ENCODE data around the gene GNAZ. TPM values are rescaled to one million over a fixed set of nuclear protein-coding genes. Genes with fewer than 3 reads are reported as not detected.
A peak's percentile ranks its signal among the peaks of the same experiment; 100 is the strongest.

Gene GNAZ
- total RNA-seq, 2 donors from 2014 or later: 0.37 to 2.0 TPM

DNA sequence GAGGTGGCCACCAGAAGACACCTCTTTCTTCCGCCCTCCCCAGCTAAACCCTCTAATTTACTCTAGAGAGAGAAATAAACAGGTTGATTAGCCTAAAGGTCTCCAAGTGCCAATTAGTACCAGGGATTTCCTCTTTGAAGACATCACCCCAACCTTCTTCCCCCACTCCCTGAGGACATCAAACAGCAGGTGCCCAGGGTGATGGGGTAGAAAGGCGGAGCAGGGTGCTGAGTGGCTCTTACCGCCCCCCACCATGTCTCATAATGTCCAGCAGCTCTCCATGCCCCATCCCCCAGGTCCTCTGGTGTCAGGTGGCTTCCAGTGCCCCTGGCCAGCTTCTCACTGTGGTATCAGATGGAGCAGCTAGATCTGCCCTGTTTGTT, 5.3 kb upstream of the GNAZ start:
- Mint-ChIP-seq H3K4me1 (peaks cover 5% of the 10 kb centered on the region), H3K27ac (no peak overlapping the region), H3K9me3 (no peaks in the 10 kb centered on the region), H3K4me3 (no peak overlapping the region), H3K36me3 (ENCODE audit: low read depth) (no peaks in the 10 kb centered on the region), H3K27me3 (no peaks in the 10 kb centered on the region)
- ATAC-seq (replicated peaks): no peak

- no peak overlapping the region for H3K4me3 Mint-ChIP-seq
- no peak overlapping the region for H3K27ac Mint-ChIP-seq
- H3K36me3 Mint-ChIP-seq (ENCODE audit: low read depth): no peaks in the 10 kb centered on the region
- ATAC-seq (replicated peaks): no peak
- no peaks in the 10 kb centered on the region for H3K9me3 Mint-ChIP-seq
- H3K27me3 Mint-ChIP-seq: no peaks in the 10 kb centered on the region
- peaks cover 5% of the 10 kb centered on the region for H3K4me1 Mint-ChIP-seq
These were observed 4.7 kb upstream of the GNAZ start for GRCh38 chr22:23065495-23066122.

DNA sequence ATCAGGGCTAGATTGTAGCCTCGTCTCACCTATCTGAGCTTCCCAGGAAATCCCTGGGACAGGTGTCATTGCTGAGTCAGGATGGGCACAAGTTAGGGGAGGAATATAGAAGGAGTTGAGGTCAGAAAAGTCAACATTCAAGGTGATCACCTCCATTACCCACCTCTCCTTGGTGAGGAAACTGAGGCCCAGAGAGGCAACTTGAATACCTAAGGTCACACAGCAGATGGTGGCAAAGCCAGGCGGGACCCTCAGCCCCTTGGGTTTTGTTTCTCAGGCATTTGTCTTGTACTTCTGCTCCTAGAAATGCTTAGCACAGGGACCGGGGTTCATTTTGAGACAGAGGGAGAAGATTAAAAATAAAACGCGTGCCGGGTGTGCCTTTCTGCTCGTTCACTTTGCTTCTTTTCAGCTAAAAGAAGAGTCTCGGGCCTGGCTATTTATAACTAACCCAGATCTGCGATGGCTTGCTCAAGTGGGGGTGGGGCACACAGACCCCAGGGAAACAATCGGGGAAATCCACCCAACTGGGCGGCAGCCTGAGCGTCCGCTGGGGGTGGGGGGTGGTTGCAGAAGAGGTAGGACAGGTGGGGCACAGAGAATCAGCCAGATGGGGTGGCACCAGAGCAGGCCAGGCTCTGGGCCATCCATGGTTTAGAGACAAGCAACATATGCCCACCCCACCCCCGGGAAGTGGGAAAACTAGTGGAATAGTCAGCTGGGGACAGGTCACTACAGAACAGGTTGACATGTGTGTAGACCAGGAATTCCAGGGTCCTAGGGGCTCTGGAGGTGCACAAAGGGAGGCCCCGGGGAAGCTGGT, 3.9 kb upstream of the GNAZ start:
- no peaks in the 10 kb centered on the region for H3K27me3 Mint-ChIP-seq
- H3K4me1 Mint-ChIP-seq: peaks cover 5% of the 10 kb centered on the region
- no peak overlapping the region for H3K4me3 Mint-ChIP-seq
- H3K9me3 Mint-ChIP-seq: no peaks in the 10 kb centered on the region
- no peak overlapping the region for H3K27ac Mint-ChIP-seq
- ATAC-seq (replicated peaks): no peak
- no peaks in the 10 kb centered on the region for H3K36me3 Mint-ChIP-seq (ENCODE audit: low read depth)

DNA sequence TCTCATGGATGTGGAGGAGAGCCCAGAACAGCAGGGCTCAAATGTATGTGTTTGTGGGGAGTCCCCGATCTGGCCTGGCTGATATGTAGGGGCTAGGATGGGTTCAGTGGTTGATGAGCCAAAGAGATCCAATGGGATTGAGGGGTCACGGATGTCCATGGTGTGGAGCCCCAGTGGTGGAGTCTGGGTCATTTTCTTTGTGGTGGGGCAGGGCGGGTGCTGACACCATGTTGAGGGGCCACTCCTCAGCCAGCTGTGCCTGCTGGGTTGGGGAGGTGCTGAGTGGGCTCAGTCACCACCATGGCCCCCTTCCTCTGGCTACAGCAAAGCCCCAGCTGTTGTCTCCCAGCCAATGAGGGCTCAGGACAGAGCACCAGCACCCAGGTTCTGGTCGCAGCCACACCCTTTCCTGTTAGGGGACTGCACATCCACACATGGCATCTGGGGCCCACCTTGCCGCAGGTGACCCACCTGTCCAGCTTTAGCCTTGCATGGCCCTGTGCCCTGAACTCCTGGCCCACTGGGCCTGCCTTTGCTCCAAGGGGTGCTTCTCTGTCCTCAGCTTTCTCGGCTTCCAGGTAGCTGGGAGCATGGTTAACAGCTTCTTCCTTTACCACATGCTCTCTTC, 3.2 kb upstream of the GNAZ start:
- no peaks in the 10 kb centered on the region for H3K9me3 Mint-ChIP-seq
- peaks cover 5% of the 10 kb centered on the region for H3K4me1 Mint-ChIP-seq
- no peak overlapping the region for H3K4me3 Mint-ChIP-seq
- H3K27me3 Mint-ChIP-seq: no peaks in the 10 kb centered on the region
- H3K36me3 Mint-ChIP-seq (ENCODE audit: low read depth): no peaks in the 10 kb centered on the region
- no peak for ATAC-seq (replicated peaks)
- H3K27ac Mint-ChIP-seq: peak overlapping the region; percentile 49

DNA sequence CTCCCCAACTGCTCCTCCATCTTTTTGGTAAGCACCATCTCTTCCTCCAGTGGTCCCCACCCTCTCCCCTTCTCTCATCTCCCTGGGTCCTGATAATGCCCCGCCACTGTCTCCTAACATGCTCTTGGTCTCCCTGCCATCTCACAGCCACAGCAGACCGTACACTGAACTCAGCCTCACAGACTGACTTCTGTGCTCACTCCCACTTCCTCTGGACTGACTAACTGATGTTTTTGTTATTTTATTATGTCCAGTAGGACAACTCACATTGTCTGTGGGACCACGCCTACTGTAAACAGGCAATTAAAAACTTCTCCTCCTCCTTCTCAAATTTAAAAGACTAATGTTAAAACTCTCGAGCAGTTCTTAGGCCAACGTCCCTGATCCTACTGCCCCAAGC, 2.6 kb upstream of the GNAZ start:
- H3K27ac Mint-ChIP-seq: peak overlapping the region; percentile 49
- no peaks in the 10 kb centered on the region for H3K27me3 Mint-ChIP-seq
- H3K36me3 Mint-ChIP-seq (ENCODE audit: low read depth): no peaks in the 10 kb centered on the region
- no peaks in the 10 kb centered on the region for H3K9me3 Mint-ChIP-seq
- no peak overlapping the region for H3K4me3 Mint-ChIP-seq
- peaks cover 5% of the 10 kb centered on the region for H3K4me1 Mint-ChIP-seq
- ATAC-seq (replicated peaks): no peak

GRCh38 chr22:23068096-23068831, 2.1 kb upstream of the GNAZ start:
- no peak for ATAC-seq (replicated peaks)
- H3K9me3 Mint-ChIP-seq: no peaks in the 10 kb centered on the region
- H3K4me1 Mint-ChIP-seq: peaks cover 5% of the 10 kb centered on the region
- H3K27me3 Mint-ChIP-seq: no peaks in the 10 kb centered on the region
- H3K27ac Mint-ChIP-seq: peak overlapping the region; percentile 49
- H3K36me3 Mint-ChIP-seq (ENCODE audit: low read depth): no peaks in the 10 kb centered on the region
- H3K4me3 Mint-ChIP-seq: no peak overlapping the region

GRCh38 chr22:23068832-23069385, 1.4 kb upstream of the GNAZ start:
- ATAC-seq (replicated peaks): no peak
- no peaks in the 10 kb centered on the region for H3K36me3 Mint-ChIP-seq (ENCODE audit: low read depth)
- peak overlapping the region; percentile 75 for H3K4me3 Mint-ChIP-seq

DNA sequence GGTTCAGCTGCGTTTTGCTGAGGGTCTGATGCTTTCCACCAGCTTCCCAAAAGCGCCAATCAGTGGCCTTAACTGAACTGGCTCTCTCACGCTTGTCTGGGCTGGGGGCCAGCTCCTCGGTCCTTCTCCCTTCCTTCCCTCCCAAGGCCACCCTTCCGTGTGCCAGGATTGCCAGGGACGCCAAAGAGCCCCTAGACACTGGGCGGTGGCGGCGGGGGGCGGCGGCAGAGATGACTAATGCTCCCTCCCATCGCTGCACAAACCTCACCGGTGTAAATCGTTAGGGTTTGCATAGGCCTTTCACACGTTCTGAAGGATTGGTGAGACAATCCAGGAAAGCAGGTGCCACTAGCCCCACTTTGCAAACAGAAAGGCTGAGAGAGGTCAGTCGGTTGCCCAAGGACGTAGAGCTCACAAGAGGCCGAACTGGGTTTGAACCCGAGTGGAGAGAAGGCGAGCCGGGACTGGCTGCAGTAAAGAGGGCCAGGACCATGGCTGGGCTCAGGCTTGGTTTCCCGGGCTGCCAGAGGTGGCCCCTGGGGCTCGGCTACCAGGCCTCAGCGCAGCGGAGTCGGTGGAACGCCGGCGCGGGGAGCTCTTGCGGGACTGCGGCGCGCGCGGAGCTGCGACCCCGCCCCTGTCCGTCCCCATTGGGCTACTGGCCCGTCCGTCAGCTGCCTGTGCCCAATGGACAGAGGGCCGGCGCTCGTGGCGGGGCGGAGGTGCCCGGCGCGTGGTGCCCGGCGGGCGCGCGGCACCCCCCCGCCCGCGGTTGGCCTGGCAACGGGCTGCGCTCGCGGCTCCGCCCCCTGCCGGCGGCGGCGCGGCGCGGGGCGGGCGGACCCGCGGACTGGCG, 589 bp upstream of the GNAZ start:
- H3K4me3 Mint-ChIP-seq: peak overlapping the region; percentile 75
- H3K36me3 Mint-ChIP-seq (ENCODE audit: low read depth): no peaks in the 10 kb centered on the region
- peaks cover 5% of the 10 kb centered on the region for H3K27me3 Mint-ChIP-seq
- H3K9me3 Mint-ChIP-seq: no peaks in the 10 kb centered on the region
- H3K27ac Mint-ChIP-seq: no peak overlapping the region
- H3K4me1 Mint-ChIP-seq: peaks cover 5% of the 10 kb centered on the region
- ATAC-seq (replicated peaks): peak; percentile 98

More at GRCh38 chr22:23068832-23069385, 1.4 kb upstream of the GNAZ start:
- Mint-ChIP-seq H3K27ac (no peak overlapping the region), H3K9me3 (no peaks in the 10 kb centered on the region), H3K4me1 (peaks cover 5% of the 10 kb centered on the region), H3K27me3 (no peaks in the 10 kb centered on the region)

DNA sequence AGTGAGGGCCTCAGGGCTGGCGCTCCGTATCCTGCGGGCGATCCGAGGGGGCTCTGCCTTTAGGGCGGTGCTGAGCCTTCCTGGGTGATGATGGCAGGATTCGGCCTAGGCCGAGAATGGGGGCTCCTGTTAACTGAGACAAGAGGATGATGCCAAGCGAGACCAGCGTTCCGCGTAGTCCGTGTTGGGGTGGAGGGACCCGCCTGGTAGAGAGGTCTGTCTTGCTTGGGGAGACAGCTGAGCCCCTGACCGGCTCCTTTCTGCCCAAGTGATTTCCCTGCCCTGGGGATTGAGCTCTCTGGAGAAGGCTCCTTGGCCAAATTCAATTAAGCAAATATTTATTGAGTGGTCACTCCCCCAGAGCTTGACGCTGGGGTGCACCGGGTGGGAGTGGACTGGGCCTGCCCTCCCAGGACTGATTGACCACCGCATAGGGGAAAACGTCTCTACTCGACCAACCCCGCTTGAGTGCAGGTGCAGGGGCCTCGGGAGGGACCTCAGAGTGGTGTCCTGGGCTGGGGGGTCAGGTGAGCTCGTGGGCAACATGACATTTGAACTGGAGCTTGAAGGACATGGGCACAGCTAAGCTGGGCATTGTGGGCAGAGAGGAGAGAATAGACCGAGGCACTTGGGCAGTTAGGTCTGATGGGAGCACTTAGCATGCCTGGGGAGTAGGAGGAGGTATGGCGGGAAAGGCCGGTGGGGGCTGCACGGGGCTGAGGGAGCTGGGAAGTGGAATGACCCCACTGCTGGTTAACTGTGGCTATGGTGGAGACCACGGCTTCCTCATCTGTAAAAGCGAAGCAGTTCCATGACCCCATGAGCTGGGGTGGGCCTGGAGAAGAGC, 1.1 kb downstream of the GNAZ start:
- H3K27me3 Mint-ChIP-seq: peaks cover 5% of the 10 kb centered on the region
- peaks cover 5% of the 10 kb centered on the region for H3K4me1 Mint-ChIP-seq

GRCh38 chr22:23072077-23072910, 2.0 kb downstream of the GNAZ start:
- Mint-ChIP-seq H3K36me3 (ENCODE audit: low read depth) (no peaks in the 10 kb centered on the region), H3K9me3 (no peaks in the 10 kb centered on the region), H3K27ac (no peak overlapping the region), H3K4me1 (peaks cover 5% of the 10 kb centered on the region), H3K27me3 (peaks cover 5% of the 10 kb centered on the region), H3K4me3 (no peak overlapping the region)
- no peak for ATAC-seq (replicated peaks)

More for the DNA sequence above, 1.1 kb downstream of the GNAZ start:
- ATAC-seq (replicated peaks): no peak
- no peak overlapping the region for H3K27ac Mint-ChIP-seq
- no peaks in the 10 kb centered on the region for H3K36me3 Mint-ChIP-seq (ENCODE audit: low read depth)
- H3K9me3 Mint-ChIP-seq: no peaks in the 10 kb centered on the region
- peak overlapping the region; percentile 58 for H3K4me3 Mint-ChIP-seq

DNA sequence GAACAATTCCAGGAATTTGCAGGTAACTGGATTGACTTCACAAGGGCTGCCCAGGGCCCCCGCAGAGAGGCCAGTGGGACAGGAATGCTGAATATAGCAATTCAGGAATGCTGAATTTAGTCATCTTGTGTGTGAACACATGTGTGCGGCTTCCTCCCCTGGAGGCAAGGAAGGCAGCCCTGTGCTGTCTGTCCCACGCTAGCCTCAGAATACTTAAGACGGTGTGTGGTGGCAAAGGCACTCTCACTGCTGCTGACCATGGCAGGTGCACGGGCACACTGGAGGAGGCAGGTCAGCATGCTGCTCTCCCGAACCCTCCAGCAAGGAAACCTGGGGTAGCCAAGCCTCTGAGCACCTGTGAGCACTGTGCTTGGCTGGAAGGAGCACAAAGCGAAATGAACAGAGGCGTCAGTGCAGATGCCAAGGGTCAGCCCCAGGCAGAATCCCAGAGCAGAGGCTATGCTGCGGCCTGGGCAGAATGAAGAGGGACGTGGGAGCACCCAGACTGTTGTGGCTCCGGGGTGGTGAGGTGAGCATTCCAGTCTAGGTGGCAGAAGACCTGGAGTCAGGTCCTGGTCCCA, 2.7 kb downstream of the GNAZ start:
- Mint-ChIP-seq H3K27me3 (peaks cover 5% of the 10 kb centered on the region), H3K36me3 (ENCODE audit: low read depth) (no peaks in the 10 kb centered on the region), H3K27ac (no peak overlapping the region), H3K9me3 (no peaks in the 10 kb centered on the region), H3K4me3 (no peak overlapping the region), H3K4me1 (no peaks in the 10 kb centered on the region)
- no peak for ATAC-seq (replicated peaks)

Measured in activated T-helper 17 cell treated with anti-CD3 and anti-CD28 coated beads, Interleukin-2, amount 50 U/mL, for 72 hours (primary cell).